Measurements from ENCODE around the gene OR2A12. TPM values are rescaled to one million over a fixed set of nuclear protein-coding genes. Genes with fewer than 3 reads are reported as not detected.

Gene OR2A12
- total RNA-seq, 1 experiment from 2014 or later: not detected

DNA sequence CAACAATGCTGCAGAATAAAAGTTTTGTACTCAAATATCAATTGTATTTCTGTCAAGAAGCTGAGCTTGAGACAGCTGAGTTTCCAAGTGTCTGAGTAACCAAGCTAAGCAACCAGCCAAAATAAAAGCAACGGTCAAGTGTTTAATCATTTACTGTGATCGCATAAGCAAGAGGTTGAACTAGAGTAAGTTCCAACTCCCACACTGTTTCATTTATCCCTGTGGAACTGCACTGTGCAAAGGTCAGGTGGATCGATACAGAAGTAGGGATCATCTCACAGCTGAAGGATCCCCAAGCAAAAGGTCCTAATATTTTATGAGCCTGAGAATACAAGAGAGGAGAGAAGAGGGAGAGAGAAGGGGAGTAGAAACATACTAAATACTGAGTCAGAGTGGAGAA is 58.3 kb downstream of the OR2A12 start:
- CTCF ChIA-PET: no interaction called here

DNA sequence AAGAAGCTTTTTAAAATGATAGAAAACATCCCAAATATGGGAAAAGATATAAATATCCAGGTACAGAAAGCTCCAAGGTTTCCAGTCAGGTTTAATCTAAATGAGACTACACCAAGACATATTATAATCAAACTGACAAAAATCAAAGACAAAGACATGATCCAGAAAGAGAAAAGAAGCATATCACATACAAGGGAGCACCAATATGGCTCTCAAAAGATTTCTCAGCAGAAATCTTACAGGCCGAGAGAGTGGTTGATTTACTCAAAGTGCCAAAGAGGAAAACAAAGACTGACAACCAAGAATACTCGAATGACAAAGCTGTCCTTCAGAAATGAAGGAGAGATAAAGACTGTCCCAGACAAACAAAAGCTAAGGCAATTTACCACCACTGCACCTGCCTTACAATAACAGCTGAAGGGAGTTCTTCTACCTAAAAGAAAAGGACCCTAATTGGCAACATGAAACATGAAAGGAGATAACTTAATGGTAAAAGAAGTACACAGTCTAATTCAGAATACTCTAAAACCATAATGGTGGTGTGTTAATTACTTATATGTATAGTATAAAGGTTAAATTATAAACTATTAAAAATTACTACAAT is 62.2 kb downstream of the OR2A12 start:
- Histone ChIP-seq H3K9me3 (ENCODE audit: control insufficient read depth, insufficient read depth, low read depth, low read length) (peaks cover 3% of the 10 kb centered on the region; the same call in 1 of the 2 replicates), H3K4me3 (ENCODE audit: low read depth in 2 of 2, low read length in 2 of 2) (no peak overlapping the region), H3K36me3 (ENCODE audit: control insufficient read depth, insufficient read depth, low read length) (no peaks in the 10 kb centered on the region), H3K27ac (ENCODE audit: low read length) (no peak overlapping the region), H3K4me1 (ENCODE audit: control insufficient read depth, insufficient read depth, low read length) (no peaks in the 10 kb centered on the region), H3K27me3 (ENCODE audit: control insufficient read depth, insufficient read depth, low read length) (no peaks in the 10 kb centered on the region)
- no TSS peak for BruUV-seq (replicated peaks)
- ATAC-seq: no peak
- in situ Hi-C loops (cut with HindIII; ENCODE audit: low pct_unique_long_range_greater_than_20kb, low sequenced_read_pairs): no loop called here
- intact Hi-C loops (cut with micrococcal nuclease; ENCODE audit: unreplicated experiment): no loop called here
- TF ChIP-seq, protein P1, sequence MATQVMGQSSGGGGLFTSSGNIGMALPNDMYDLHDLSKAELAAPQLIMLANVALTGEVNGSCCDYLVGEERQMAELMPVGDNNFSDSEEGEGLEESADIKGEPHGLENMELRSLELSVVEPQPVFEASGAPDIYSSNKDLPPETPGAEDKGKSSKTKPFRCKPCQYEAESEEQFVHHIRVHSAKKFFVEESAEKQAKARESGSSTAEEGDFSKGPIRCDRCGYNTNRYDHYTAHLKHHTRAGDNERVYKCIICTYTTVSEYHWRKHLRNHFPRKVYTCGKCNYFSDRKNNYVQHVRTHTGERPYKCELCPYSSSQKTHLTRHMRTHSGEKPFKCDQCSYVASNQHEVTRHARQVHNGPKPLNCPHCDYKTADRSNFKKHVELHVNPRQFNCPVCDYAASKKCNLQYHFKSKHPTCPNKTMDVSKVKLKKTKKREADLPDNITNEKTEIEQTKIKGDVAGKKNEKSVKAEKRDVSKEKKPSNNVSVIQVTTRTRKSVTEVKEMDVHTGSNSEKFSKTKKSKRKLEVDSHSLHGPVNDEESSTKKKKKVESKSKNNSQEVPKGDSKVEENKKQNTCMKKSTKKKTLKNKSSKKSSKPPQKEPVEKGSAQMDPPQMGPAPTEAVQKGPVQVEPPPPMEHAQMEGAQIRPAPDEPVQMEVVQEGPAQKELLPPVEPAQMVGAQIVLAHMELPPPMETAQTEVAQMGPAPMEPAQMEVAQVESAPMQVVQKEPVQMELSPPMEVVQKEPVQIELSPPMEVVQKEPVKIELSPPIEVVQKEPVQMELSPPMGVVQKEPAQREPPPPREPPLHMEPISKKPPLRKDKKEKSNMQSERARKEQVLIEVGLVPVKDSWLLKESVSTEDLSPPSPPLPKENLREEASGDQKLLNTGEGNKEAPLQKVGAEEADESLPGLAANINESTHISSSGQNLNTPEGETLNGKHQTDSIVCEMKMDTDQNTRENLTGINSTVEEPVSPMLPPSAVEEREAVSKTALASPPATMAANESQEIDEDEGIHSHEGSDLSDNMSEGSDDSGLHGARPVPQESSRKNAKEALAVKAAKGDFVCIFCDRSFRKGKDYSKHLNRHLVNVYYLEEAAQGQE (IDR thresholded peaks at IDR 0.05; ENCODE audit: insufficient read depth in 1 of 2, low read depth in 2 of 2, low read length in 1 of 2): no peak
- TF ChIP-seq TCF7L2 (IDR thresholded peaks at IDR 0.05; ENCODE audit: low read depth, low read length) (no peak), POLR2AphosphoS5 (IDR thresholded peaks at IDR 0.05; ENCODE audit: low read depth, low read length) (no peak), SIN3A (IDR thresholded peaks at IDR 0.05; ENCODE audit: borderline replicate concordance, insufficient read depth, low read depth, low read length) (no peak)
- TF ChIP-seq, protein P2, sequence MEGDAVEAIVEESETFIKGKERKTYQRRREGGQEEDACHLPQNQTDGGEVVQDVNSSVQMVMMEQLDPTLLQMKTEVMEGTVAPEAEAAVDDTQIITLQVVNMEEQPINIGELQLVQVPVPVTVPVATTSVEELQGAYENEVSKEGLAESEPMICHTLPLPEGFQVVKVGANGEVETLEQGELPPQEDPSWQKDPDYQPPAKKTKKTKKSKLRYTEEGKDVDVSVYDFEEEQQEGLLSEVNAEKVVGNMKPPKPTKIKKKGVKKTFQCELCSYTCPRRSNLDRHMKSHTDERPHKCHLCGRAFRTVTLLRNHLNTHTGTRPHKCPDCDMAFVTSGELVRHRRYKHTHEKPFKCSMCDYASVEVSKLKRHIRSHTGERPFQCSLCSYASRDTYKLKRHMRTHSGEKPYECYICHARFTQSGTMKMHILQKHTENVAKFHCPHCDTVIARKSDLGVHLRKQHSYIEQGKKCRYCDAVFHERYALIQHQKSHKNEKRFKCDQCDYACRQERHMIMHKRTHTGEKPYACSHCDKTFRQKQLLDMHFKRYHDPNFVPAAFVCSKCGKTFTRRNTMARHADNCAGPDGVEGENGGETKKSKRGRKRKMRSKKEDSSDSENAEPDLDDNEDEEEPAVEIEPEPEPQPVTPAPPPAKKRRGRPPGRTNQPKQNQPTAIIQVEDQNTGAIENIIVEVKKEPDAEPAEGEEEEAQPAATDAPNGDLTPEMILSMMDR (IDR thresholded peaks at IDR 0.05): no peak
- DNase-seq (ENCODE audit: low read depth, low spot score): no peak
- POLR2A ChIA-PET: interaction anchor here (0.6 kb wide), 1 partner anchor 108 kb away, joined by 3 read pairs; no protein-coding TSS in a partner anchor
- CTCF ChIA-PET: no interaction called here

More for the DNA sequence above, 58.3 kb downstream of the OR2A12 start:
- intact Hi-C loops (cut with micrococcal nuclease; ENCODE audit: unreplicated experiment): loop anchor here (1.0 kb wide), 1 partner anchor 8 kb away; no protein-coding TSS in a partner anchor
- Histone ChIP-seq H3K36me3 (ENCODE audit: control insufficient read depth, insufficient read depth, low read length) (no peaks in the 10 kb centered on the region), H3K27me3 (ENCODE audit: control insufficient read depth, insufficient read depth, low read length) (no peaks in the 10 kb centered on the region), H3K4me3 (ENCODE audit: low read depth in 2 of 2, low read length in 2 of 2) (no peak overlapping the region), H3K27ac (ENCODE audit: low read length) (no peak overlapping the region), H3K4me1 (ENCODE audit: control insufficient read depth, insufficient read depth, low read length) (no peaks in the 10 kb centered on the region), H3K9me3 (ENCODE audit: control insufficient read depth, insufficient read depth, low read depth, low read length) (peaks cover 3% of the 10 kb centered on the region; the same call in 1 of the 2 replicates)
- ATAC-seq (no peak), DNase-seq (ENCODE audit: low read depth, low spot score) (no peak)
- TF ChIP-seq, protein P2 (IDR thresholded peaks at IDR 0.05): no peak
- TF ChIP-seq POLR2AphosphoS5 (IDR thresholded peaks at IDR 0.05; ENCODE audit: low read depth, low read length) (no peak), SIN3A (IDR thresholded peaks at IDR 0.05; ENCODE audit: borderline replicate concordance, insufficient read depth, low read depth, low read length) (no peak), TCF7L2 (IDR thresholded peaks at IDR 0.05; ENCODE audit: low read depth, low read length) (no peak)
- TF ChIP-seq, protein P1 (IDR thresholded peaks at IDR 0.05; ENCODE audit: insufficient read depth in 1 of 2, low read depth in 2 of 2, low read length in 1 of 2): no peak
- no TSS peak for BruUV-seq (replicated peaks)
- POLR2A ChIA-PET: no interaction called here
- in situ Hi-C loops (cut with HindIII; ENCODE audit: low pct_unique_long_range_greater_than_20kb, low sequenced_read_pairs): no loop called here
